Measurements from ENCODE around the gene GATA6. TPM values are rescaled to one million over a fixed set of nuclear protein-coding genes. Genes with fewer than 3 reads are reported as not detected.

Gene GATA6
- total and polyA plus RNA-seq, 4 donors: 0.29 to 4.6 (median 0.66) TPM

DNA sequence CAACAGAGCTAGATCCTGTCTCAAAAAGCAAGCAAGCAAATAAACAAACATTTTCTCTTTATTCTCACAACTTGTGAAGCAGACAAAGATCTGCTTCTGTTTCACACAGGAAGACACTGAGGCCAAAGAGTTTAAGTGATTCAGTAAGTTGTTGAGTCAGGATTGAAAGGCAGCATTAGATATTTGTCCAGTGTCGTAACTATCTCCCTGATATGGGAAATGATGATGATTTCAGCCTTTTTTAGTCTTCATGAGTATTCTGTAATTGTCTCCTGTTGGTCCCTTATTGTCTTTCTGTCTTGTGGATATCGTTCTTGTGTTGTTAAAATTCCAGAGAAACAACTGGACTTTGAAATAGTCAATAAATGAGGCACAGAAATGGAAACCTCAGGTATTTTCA lies 59.6 kb downstream of the GATA6 start:
- WGBS (ENCODE audit: insufficient coverage): 90% methylated on average over 2 of the region's 2 CpGs
- no peaks in the 10 kb centered on the region for H3K27me3 ChIP-seq (ENCODE audit: control insufficient read depth, insufficient read depth, low read length)
- H3K9me3 ChIP-seq (ENCODE audit: control insufficient read depth, insufficient read depth, low read length): no peaks in the 10 kb centered on the region
- no peak overlapping the region for H3K4me3 ChIP-seq (ENCODE audit: low read depth, low read length)
- H3K27ac ChIP-seq (ENCODE audit: low read depth, low read length): no peak overlapping the region
- no peaks in the 10 kb centered on the region for H3K36me3 ChIP-seq (ENCODE audit: control insufficient read depth, insufficient read depth, low read length)
- no peaks in the 10 kb centered on the region for H3K4me1 ChIP-seq (ENCODE audit: control insufficient read depth, insufficient read depth, low read length)
- DNase-seq (ENCODE audit: low read depth in 4 of 6, low spot score in 6 of 6): no peak

DNA sequence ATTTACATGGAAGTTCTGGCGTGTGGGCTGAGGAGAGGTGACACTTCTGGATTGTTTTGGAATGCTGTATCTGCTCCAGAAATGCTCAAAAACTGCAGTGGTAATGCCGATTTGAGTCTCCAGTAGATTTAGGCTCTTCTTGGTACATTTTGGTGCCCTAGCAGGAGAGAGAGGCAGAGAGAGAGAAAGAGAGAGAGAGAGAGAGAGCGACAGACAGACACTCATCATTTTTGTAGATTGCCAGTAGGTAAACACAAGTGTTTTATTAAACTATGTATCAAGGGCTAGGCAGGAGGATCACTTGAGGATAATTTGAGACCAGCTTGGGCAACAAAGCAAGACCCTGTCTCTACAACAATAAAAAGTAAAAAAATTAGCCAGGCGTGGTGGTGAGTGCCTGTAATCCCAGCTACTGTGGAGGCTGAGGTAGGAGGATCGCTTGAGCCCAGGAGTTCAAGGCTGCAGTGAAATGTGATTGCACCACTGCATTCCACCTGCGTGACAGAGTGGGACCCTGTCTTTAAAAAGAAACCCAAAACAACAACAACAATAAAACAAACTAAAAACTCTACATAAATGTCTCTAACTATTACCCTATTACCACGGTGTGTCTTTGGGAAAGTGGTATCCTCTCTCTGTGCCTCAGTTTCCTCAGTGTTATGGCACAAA lies 60.2 kb downstream of the GATA6 start:
- H3K27me3 ChIP-seq (ENCODE audit: control insufficient read depth, insufficient read depth, low read length): no peaks in the 10 kb centered on the region
- H3K9me3 ChIP-seq (ENCODE audit: control insufficient read depth, insufficient read depth, low read length): no peaks in the 10 kb centered on the region
- 77% methylated on average over 5 of the region's 7 CpGs for WGBS (ENCODE audit: insufficient coverage)
- no peak for DNase-seq (ENCODE audit: low read depth in 4 of 6, low spot score in 6 of 6)
- no peaks in the 10 kb centered on the region for H3K36me3 ChIP-seq (ENCODE audit: control insufficient read depth, insufficient read depth, low read length)
- no peak overlapping the region for H3K4me3 ChIP-seq (ENCODE audit: low read depth, low read length)
- H3K27ac ChIP-seq (ENCODE audit: low read depth, low read length): no peak overlapping the region
- H3K4me1 ChIP-seq (ENCODE audit: control insufficient read depth, insufficient read depth, low read length): no peaks in the 10 kb centered on the region

DNA sequence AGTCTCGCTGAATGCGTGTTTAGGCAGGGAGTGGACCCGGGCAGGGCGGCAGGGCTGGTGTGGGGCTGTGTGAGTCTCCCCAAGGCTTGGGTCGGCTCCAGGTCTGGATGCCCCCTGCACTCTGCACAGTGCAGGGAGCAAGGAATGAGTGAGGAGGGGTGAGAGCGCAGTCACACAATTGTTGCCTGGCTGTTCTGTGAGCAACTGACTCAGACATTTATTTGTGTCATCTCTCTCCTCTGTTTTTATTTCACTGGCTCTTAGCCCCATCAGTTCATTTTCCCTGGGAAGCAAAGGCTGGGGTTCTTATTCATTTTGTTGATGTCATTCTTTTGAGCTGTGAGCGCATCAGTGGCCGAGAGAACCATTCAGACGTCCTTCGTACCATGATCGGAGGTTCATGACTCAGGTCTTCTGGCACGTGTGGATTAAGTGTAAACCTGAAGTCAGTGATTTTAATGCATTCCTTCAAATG lies 61.1 kb downstream of the GATA6 start:
- no peaks in the 10 kb centered on the region for H3K9me3 ChIP-seq (ENCODE audit: control insufficient read depth, insufficient read depth, low read length)
- no peak overlapping the region for H3K4me3 ChIP-seq (ENCODE audit: low read depth, low read length)
- H3K36me3 ChIP-seq (ENCODE audit: control insufficient read depth, insufficient read depth, low read length): no peaks in the 10 kb centered on the region
- whole genome bisulfite sequencing (ENCODE audit: insufficient coverage): 86% methylated on average over 10 of the region's 12 CpGs
- H3K4me1 ChIP-seq (ENCODE audit: control insufficient read depth, insufficient read depth, low read length): no peaks in the 10 kb centered on the region
- no peak overlapping the region for H3K27ac ChIP-seq (ENCODE audit: low read depth, low read length)
- no peaks in the 10 kb centered on the region for H3K27me3 ChIP-seq (ENCODE audit: control insufficient read depth, insufficient read depth, low read length)
- DNase-seq (ENCODE audit: low read depth in 4 of 6, low spot score in 6 of 6): no peak

DNA sequence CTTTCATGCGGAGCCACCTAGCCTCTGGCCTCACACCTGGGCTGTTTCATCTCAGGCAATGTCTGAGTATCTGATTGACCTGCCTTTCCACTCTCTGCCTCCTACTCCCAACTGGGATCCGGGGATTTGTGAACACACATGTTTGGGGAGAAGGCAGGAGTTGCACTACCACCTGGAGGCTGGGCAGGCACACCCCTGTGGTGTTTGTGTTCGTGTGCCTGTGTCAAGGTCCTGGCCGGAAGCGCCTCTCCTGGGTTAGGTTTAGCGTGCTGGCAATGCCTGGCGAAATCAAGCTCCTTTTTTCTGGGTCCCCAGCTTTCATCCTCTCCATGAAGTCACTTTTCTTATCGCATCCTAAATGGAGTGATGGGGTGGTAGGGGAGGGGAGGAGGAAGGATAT lies 63.9 kb downstream of the GATA6 start:
- no peak for DNase-seq (ENCODE audit: low read depth in 4 of 6, low spot score in 6 of 6)
- WGBS (ENCODE audit: insufficient coverage): 68% methylated on average over 5 of the region's 8 CpGs
- Histone ChIP-seq H3K27me3 (ENCODE audit: control insufficient read depth, insufficient read depth, low read length) (no peaks in the 10 kb centered on the region), H3K36me3 (ENCODE audit: control insufficient read depth, insufficient read depth, low read length) (no peaks in the 10 kb centered on the region), H3K4me3 (ENCODE audit: low read depth, low read length) (no peak overlapping the region), H3K27ac (ENCODE audit: low read depth, low read length) (no peak overlapping the region), H3K9me3 (ENCODE audit: control insufficient read depth, insufficient read depth, low read length) (no peaks in the 10 kb centered on the region), H3K4me1 (ENCODE audit: control insufficient read depth, insufficient read depth, low read length) (no peaks in the 10 kb centered on the region)

DNA sequence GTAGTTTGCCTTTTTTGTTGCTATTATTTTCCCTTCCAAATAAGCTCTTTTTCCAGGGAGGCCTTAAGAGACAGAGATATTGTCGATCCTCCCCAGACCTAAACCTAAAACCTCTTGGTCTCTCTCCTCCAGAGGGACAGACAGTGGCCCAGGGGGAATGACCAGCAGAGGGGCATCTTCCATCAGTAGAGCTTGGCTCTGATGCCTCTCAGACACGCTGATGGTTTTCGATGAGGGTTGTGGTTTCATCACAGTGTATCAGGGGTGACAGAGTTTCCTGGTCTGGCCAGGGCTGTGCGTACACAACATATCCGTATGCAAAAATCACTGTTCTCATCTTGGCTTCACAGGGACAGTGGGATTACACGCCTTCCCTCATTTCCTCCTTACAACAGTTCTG lies 68.6 kb downstream of the GATA6 start:
- H3K4me1 ChIP-seq (ENCODE audit: control insufficient read depth, insufficient read depth, low read length): no peaks in the 10 kb centered on the region
- 100% methylated on average over 3 of the region's 6 CpGs for WGBS (ENCODE audit: insufficient coverage)
- no peak overlapping the region for H3K4me3 ChIP-seq (ENCODE audit: low read depth, low read length)
- H3K27me3 ChIP-seq (ENCODE audit: control insufficient read depth, insufficient read depth, low read length): no peaks in the 10 kb centered on the region
- H3K36me3 ChIP-seq (ENCODE audit: control insufficient read depth, insufficient read depth, low read length): no peaks in the 10 kb centered on the region
- no peaks in the 10 kb centered on the region for H3K9me3 ChIP-seq (ENCODE audit: control insufficient read depth, insufficient read depth, low read length)
- H3K27ac ChIP-seq (ENCODE audit: low read depth, low read length): no peak overlapping the region
- no peak for DNase-seq (ENCODE audit: low read depth in 4 of 6, low spot score in 6 of 6)

GRCh38 chr18:22238681-22239080 lies 69.3 kb downstream of the GATA6 start:
- DNase-seq (ENCODE audit: low read depth in 4 of 6, low spot score in 6 of 6): no peak
- no peak overlapping the region for H3K4me3 ChIP-seq (ENCODE audit: low read depth, low read length)
- H3K27me3 ChIP-seq (ENCODE audit: control insufficient read depth, insufficient read depth, low read length): no peaks in the 10 kb centered on the region
- H3K36me3 ChIP-seq (ENCODE audit: control insufficient read depth, insufficient read depth, low read length): no peaks in the 10 kb centered on the region
- no peaks in the 10 kb centered on the region for H3K4me1 ChIP-seq (ENCODE audit: control insufficient read depth, insufficient read depth, low read length)
- no peak overlapping the region for H3K27ac ChIP-seq (ENCODE audit: low read depth, low read length)
- no peaks in the 10 kb centered on the region for H3K9me3 ChIP-seq (ENCODE audit: control insufficient read depth, insufficient read depth, low read length)
- WGBS (ENCODE audit: insufficient coverage): no CpG with 5 or more reads among the region's 6 CpGs

- no peak overlapping the region for H3K4me3 ChIP-seq (ENCODE audit: low read depth, low read length)
- no peaks in the 10 kb centered on the region for H3K9me3 ChIP-seq (ENCODE audit: control insufficient read depth, insufficient read depth, low read length)
- no peaks in the 10 kb centered on the region for H3K27me3 ChIP-seq (ENCODE audit: control insufficient read depth, insufficient read depth, low read length)
- DNase-seq (ENCODE audit: low read depth in 4 of 6, low spot score in 6 of 6): no peak
- no peaks in the 10 kb centered on the region for H3K36me3 ChIP-seq (ENCODE audit: control insufficient read depth, insufficient read depth, low read length)
- no peak overlapping the region for H3K27ac ChIP-seq (ENCODE audit: low read depth, low read length)
- no peaks in the 10 kb centered on the region for H3K4me1 ChIP-seq (ENCODE audit: control insufficient read depth, insufficient read depth, low read length)
- no CpG with 5 or more reads among the region's 6 CpGs for WGBS (ENCODE audit: insufficient coverage)
These were observed 72.6 kb downstream of the GATA6 start for GRCh38 chr18:22241921-22242361.

DNA sequence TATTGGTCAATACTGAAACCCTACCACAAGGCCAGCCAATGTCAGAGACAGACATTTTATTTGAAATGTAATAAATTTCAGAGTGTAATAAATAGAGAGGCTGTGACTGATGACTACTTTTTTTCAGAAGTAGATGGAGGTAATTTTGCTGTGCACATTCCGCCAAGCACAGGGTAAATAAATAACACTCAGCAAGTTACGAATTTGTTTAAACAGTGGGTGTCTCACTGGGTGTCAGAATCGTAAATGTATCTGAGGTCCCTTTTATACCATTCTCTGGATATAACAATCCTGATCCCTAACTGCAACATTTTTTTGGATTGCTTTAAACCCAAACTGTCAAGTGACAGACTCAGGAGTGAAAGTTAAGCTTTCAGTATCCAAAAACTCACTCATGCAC lies 74.1 kb downstream of the GATA6 start:
- no peak overlapping the region for H3K4me3 ChIP-seq (ENCODE audit: low read depth, low read length)
- no peak overlapping the region for H3K27ac ChIP-seq (ENCODE audit: low read depth, low read length)
- no peaks in the 10 kb centered on the region for H3K36me3 ChIP-seq (ENCODE audit: control insufficient read depth, insufficient read depth, low read length)
- no peaks in the 10 kb centered on the region for H3K9me3 ChIP-seq (ENCODE audit: control insufficient read depth, insufficient read depth, low read length)
- no peaks in the 10 kb centered on the region for H3K4me1 ChIP-seq (ENCODE audit: control insufficient read depth, insufficient read depth, low read length)
- WGBS (ENCODE audit: insufficient coverage): 100% methylated on average over 2 of the region's 3 CpGs
- H3K27me3 ChIP-seq (ENCODE audit: control insufficient read depth, insufficient read depth, low read length): no peaks in the 10 kb centered on the region
- DNase-seq (ENCODE audit: low read depth in 4 of 6, low spot score in 6 of 6): no peak

DNA sequence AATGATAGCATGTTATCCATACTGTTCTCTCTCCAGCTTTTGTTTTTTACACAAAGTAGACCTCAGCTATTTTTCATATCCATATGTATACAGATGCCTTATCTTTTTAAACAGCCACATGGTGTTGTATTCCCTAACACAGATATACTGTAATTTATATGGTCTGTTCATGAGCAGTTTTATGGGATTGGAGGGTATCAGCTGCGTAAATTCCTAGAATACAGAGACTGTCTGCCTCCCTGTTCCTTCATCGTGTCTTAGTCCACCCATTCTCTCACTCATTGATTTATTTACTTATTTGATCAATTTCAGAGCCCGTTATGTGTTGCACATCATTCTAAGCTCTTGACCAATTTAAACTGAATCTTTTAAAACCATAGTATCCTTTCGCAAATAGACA lies 80.6 kb downstream of the GATA6 start:
- 82% methylated on average over 3 of the region's 4 CpGs for WGBS (ENCODE audit: insufficient coverage)
- H3K4me3 ChIP-seq (ENCODE audit: low read depth, low read length): no peak overlapping the region
- no peaks in the 10 kb centered on the region for H3K27me3 ChIP-seq (ENCODE audit: control insufficient read depth, insufficient read depth, low read length)
- no peaks in the 10 kb centered on the region for H3K9me3 ChIP-seq (ENCODE audit: control insufficient read depth, insufficient read depth, low read length)
- no peak for DNase-seq (ENCODE audit: low read depth in 4 of 6, low spot score in 6 of 6)
- H3K36me3 ChIP-seq (ENCODE audit: control insufficient read depth, insufficient read depth, low read length): no peaks in the 10 kb centered on the region
- H3K27ac ChIP-seq (ENCODE audit: low read depth, low read length): no peak overlapping the region
- H3K4me1 ChIP-seq (ENCODE audit: control insufficient read depth, insufficient read depth, low read length): no peaks in the 10 kb centered on the region

- no peaks in the 10 kb centered on the region for H3K27me3 ChIP-seq (ENCODE audit: control insufficient read depth, insufficient read depth, low read length)
- no peaks in the 10 kb centered on the region for H3K9me3 ChIP-seq (ENCODE audit: control insufficient read depth, insufficient read depth, low read length)
- H3K4me3 ChIP-seq (ENCODE audit: low read depth, low read length): no peak overlapping the region
- 60% methylated on average over 1 of the region's 8 CpGs for WGBS (ENCODE audit: insufficient coverage)
- no peaks in the 10 kb centered on the region for H3K36me3 ChIP-seq (ENCODE audit: control insufficient read depth, insufficient read depth, low read length)
- H3K27ac ChIP-seq (ENCODE audit: low read depth, low read length): no peak overlapping the region
- no peaks in the 10 kb centered on the region for H3K4me1 ChIP-seq (ENCODE audit: control insufficient read depth, insufficient read depth, low read length)
- DNase-seq (ENCODE audit: low read depth in 4 of 6, low spot score in 6 of 6): no peak
These were observed 81.2 kb downstream of the GATA6 start for GRCh38 chr18:22250591-22250996.

Data from spinal cord (tissue), 10 donors.